HUES6 (cell line): ENCODE data around the gene RNF31.

ENCODE experiments used
- H3K27ac ChIP-seq: 2 replicates; pipeline ENCODE4 v1.7.0; 2013; ENCODE audit warnings: low read depth, mild to moderate bottlenecking, low read length, inconsistent platforms
- H3K27me3 ChIP-seq: 2 replicates; pipeline ENCODE4 v1.6.1; 2013; ENCODE audit warnings: low read length; ENCODE audit not compliant: control insufficient read depth, insufficient read depth
- H3K36me3 ChIP-seq: 2 replicates; pipeline ENCODE4 v1.6.1; 2013; ENCODE audit warnings: low read length; ENCODE audit not compliant: control insufficient read depth, insufficient read depth
- H3K4me1 ChIP-seq: 2 replicates; pipeline ENCODE4 v1.6.1; 2013; ENCODE audit warnings: low read length; ENCODE audit not compliant: control insufficient read depth, insufficient read depth
- H3K4me3 ChIP-seq: 2 replicates; pipeline ENCODE4 v1.5.1; 2013; ENCODE audit warnings: low read depth, low read length
- H3K9ac ChIP-seq: one replicate; pipeline ENCODE4 v1.6.1; 2013; ENCODE audit warnings: mild to moderate bottlenecking, low read length
- H3K9me3 ChIP-seq: 2 replicates; pipeline ENCODE4 v1.6.1; 2013; ENCODE audit warnings: low read depth, low read length; ENCODE audit not compliant: control insufficient read depth, insufficient read depth

RNF31 gene

DNA sequence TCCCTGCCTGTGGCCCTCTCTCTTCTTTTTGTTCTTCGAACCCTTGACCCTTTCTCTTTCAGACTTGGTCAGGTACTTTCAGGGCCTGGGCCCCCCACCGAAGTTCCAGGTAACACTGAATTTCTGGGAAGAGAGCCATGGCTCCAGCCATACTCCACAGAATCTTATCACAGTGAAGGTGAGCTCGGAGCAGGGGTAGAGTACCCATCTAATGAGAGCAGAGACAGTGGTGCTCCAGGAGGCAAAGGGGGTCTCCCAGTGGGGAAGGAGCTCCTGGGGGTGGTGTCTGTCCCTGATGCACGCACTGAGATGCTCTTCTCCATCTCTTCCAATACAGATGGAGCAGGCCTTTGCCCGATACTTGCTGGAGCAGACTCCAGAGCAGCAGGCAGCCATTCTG, 18.5 kb downstream of the RNF31 start:
- Histone ChIP-seq H3K4me1 (peaks cover 9% of the 10 kb centered on the region), H3K27me3 (no peaks in the 10 kb centered on the region), H3K9ac (no peak overlapping the region), H3K27ac (no peak overlapping the region), H3K4me3 (no peak overlapping the region), H3K9me3 (no peaks in the 10 kb centered on the region), H3K36me3 (peaks cover 46% of the 10 kb centered on the region)

DNA sequence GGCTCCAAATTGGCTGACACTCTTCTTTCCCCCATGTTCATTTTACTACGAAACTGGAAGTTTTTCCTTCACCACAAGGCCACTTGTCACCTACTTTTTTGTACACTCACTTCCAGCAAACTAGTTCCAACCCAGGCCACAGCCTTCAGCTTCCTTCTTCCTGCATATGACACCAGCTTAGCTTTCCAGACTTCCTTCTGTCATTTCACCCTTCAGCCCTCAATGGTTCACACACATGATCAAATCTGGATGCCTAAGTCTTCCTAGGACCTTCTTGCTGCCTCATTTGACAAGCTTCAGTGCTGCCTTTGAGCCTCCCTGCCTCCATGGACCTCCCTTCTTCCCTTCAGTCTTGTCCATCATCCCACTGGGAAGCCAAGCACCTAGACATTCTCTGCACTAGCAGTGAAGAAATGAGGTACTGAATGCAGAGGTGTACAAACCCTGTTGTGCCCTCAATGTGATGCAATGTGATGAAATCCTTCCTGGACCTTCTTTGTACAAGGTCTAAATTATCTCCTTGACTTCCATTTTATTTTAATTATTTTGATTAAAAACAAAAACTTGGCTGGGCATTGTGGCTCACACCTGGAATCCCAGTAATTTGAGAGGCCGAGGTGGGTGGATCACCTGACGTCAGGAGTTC, 20.3 kb downstream of the RNF31 start:
- H3K36me3 ChIP-seq, result peaks cover 42% of the 10 kb centered on the region
- H3K27ac ChIP-seq, result no peak overlapping the region

DNA sequence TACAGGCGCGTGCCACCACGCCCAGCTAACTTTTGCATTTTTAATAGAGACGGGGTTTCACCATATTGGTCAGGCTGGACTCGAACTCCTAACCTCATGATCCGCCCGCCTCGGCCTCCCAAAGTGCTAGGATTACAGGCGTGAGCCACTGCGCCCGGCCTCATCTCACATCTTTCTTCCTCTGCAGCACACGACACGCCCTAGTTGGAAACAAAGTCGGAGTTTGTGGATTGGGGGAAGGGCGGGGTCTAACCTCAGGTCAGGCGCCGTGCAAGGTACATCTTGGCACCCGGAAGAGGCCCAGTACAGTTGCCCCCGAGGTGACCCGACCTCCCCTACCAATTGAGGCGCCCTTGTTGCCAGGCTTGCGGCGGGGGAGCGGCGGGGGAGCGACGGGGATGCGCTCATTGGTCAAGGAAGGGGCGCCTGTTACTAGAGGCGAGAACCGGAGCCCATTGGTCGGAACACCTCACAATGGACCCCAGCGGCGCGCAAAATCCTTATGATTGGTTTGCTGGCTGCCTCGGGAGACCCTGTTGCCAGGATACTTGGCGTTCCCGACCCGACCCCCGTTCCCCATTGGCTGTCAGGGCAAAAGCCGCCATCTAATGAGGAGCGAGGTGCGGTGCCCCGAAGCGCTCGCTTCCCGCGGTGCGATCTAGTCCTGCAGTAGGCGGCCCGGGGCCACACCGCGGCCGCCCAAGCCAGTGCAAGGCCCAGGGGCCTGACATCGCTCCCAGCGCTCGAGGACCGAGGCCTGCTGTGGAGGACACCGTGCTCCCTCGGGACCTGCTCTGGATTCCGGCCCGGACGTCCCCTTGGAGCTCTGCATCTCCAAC, 24.3 kb downstream of the RNF31 start, which contains the start of gene REC8:
Gene REC8, plus strand, starts transcription at position 659 of the 839 bp plus-strand sequence. CDS start 473 bp downstream, outside the sequence.
- H3K36me3 ChIP-seq, result peaks cover 29% of the 10 kb centered on the region
- peak within 1 kb of the TSS; percentile 66 for H3K9ac ChIP-seq
- no peak within 1 kb of the TSS for H3K27ac ChIP-seq
- H3K9me3 ChIP-seq, result no peaks in the 10 kb centered on the region
- H3K4me3 ChIP-seq, result peak within 1 kb of the TSS; percentile 61
- H3K27me3 ChIP-seq, result no peaks in the 10 kb centered on the region
- H3K4me1 ChIP-seq, result peaks cover 8% of the 10 kb centered on the region

More for the DNA sequence above, 20.3 kb downstream of the RNF31 start:
- Histone ChIP-seq H3K9me3 (no peaks in the 10 kb centered on the region), H3K4me3 (no peak overlapping the region), H3K4me1 (peaks cover 7% of the 10 kb centered on the region), H3K9ac (no peak overlapping the region), H3K27me3 (no peaks in the 10 kb centered on the region)

DNA sequence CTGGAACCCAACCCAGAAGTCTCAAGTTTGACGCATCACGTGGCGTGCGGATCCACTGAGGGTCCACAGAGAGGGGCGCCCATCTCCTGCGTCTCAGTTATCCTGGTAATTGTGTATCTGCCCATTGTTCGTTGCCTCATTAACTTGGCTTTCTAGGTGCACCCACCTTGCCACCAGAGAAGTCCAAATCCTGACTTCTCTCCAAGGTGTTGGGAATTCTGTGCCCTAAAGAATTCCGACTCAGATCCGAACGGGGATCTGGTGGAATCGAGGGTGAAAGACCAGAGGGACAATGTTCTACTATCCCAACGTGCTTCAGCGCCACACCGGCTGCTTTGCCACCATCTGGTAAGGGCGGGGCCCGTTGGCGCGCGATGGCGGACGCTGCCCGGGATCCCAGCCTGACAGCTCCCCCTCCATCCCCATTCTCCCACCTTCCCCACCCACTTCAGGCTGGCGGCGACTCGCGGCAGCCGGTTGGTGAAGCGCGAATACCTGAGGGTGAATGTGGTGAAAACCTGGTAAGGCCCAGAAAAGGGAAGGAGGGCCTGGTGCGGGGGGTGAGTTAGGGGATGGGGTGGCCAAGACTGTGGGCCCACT, 25.1 kb downstream of the RNF31 start:
- Histone ChIP-seq H3K36me3 (peaks cover 32% of the 10 kb centered on the region), H3K27ac (no peak overlapping the region), H3K9ac (peak overlapping the region; percentile 66), H3K27me3 (no peaks in the 10 kb centered on the region), H3K9me3 (no peaks in the 10 kb centered on the region), H3K4me1 (peaks cover 8% of the 10 kb centered on the region), H3K4me3 (peak overlapping the region; percentile 61)

DNA sequence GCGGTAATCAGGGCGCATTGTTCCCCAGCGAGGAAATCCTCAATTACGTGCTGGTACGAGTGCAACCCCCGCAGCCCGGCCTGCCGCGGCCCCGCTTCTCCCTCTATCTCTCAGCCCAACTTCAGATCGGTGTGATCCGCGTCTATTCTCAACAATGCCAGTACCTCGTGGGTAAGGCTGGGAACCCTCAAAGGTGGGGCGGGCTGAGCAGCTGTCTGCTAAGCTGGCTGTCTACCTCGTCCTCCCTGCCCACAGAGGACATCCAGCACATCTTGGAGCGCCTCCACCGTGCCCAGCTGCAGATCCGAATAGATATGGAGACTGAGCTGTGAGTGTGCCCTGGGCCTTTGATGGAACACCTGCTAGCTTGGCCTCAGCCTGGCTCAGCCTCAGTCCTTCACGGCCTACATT, 25.6 kb downstream of the RNF31 start:
- peaks cover 8% of the 10 kb centered on the region for H3K4me1 ChIP-seq
- no peaks in the 10 kb centered on the region for H3K27me3 ChIP-seq
- H3K4me3 ChIP-seq, result peak overlapping the region; percentile 61
- peaks cover 33% of the 10 kb centered on the region for H3K36me3 ChIP-seq
- no peaks in the 10 kb centered on the region for H3K9me3 ChIP-seq
- H3K27ac ChIP-seq, result no peak overlapping the region
- peak overlapping the region; percentile 7 for H3K9ac ChIP-seq

DNA sequence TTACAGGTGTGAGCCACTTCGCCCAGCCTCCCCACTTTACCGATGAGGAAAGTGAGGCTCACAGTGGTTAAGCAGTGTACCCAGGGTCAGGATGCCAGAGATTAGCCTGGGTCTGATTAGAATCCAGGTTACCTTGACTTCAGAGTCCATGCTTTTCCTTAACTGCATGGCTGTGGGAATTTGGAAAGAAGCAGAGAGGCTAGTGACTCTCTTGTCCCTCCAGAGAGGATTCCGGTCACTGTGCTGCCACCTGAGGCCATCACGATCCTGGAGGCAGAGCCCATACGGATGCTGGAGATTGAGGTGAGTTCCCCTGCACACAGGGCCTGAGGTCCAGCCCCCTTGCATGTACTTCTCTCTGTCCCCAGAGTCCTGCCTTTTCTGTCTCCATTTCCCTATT, 29.3 kb downstream of the RNF31 start:
- Histone ChIP-seq H3K36me3 (peaks cover 70% of the 10 kb centered on the region), H3K4me1 (peaks cover 8% of the 10 kb centered on the region), H3K9ac (no peak overlapping the region), H3K4me3 (no peak overlapping the region), H3K9me3 (no peaks in the 10 kb centered on the region), H3K27me3 (no peaks in the 10 kb centered on the region), H3K27ac (no peak overlapping the region)

DNA sequence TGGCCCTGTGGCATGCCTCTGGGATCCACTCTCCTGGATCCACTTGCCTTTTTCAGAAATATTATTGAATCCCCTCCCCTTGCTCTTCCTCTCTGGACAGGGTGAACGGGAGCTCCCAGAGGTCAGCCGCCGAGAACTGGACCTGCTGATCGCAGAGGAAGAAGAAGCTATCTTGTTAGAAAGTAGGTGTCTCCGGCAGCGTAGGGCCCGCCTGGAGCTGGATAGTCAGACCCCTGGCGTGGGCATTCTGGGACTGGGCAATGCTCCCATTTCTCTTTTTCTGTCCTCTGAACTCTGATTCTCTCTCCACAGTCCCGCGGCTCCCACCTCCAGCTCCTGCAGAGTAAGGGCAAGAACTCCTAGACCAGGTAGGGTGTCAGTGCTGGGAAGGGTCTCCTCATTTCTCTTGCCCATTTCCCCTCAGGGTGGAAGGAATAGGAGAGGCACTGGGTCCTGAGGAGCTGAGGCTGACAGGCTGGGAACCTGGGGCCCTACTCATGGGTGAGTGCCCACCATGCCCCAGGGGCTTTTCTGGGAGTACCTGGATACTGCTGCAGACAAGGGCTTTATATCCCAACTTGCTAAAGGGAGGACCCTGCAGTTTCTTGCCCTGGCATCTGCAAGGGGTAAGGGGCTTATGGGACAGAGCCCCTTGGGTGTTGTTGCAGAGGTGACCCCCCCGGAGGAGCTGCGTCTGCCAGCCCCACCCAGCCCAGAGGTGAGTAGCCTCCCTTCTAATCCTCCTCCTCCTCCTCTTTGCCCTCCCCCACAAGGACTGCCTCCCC, 29.9 kb downstream of the RNF31 start:
- Histone ChIP-seq H3K4me3 (no peak overlapping the region), H3K27me3 (no peaks in the 10 kb centered on the region), H3K36me3 (peaks cover 76% of the 10 kb centered on the region), H3K4me1 (peaks cover 5% of the 10 kb centered on the region), H3K9ac (no peak overlapping the region), H3K9me3 (no peaks in the 10 kb centered on the region), H3K27ac (no peak overlapping the region)

DNA sequence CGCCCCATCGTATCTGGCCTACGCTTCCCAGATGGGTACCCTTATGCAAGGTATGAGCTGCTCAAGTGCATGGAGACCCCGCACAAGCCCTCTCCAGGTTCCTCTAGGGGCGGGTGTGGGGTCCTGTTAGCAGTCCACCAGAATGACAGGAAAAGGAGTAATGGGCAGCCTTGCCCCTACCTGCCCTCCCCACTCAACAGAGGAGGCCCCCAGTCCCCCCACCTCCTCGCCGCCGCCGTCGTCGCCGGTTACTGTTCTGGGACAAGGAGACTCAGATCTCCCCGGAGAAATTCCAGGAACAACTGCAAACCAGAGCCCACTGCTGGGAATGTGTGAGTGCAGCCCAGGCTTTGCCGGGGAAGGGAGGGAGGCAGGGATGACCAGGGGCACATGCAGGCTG, 30.6 kb downstream of the RNF31 start:
- H3K27me3 ChIP-seq, result no peaks in the 10 kb centered on the region
- peaks cover 83% of the 10 kb centered on the region for H3K36me3 ChIP-seq
- no peaks in the 10 kb centered on the region for H3K4me1 ChIP-seq
- H3K9ac ChIP-seq, result no peak overlapping the region
- H3K27ac ChIP-seq, result no peak overlapping the region
- no peaks in the 10 kb centered on the region for H3K9me3 ChIP-seq
- H3K4me3 ChIP-seq, result no peak overlapping the region

DNA sequence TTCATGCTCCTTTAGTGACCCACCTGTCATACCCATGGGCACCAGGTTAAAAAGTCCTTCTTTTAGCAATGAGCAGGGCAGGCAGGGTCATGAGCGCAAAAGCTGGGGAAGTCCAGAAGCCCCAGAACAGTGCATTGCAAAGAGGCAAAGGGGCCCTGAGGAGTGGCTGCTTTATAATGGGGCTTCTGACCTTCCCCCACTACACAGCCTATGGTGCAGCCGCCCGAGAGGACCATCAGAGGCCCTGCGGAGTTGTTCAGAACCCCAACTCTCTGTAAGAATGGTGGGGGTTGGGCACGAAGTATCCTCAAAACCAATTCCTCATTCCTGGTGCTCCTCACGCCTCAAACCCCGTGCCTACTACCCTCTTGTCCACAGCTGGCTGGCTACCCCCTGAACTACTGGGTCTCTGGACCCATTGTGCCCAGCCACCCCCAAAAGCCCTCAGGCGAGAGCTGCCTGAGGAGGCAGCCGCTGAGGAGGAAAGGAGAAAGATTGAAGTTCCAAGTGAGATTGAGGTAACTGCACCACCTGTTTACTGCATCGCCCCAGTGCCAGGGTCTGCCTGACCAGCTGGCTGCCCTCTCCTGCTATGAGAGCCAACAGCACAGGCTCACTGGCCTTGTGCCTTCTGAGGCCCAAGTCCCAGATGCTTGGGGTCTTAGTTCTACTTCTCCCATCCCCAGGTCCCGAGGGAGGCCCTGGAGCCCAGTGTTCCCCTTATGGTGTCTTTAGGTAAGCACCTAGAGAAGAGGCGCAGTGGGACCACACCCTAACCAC, 31.3 kb downstream of the RNF31 start:
- no peak overlapping the region for H3K9ac ChIP-seq
- no peaks in the 10 kb centered on the region for H3K9me3 ChIP-seq
- H3K4me3 ChIP-seq, result no peak overlapping the region
- H3K27ac ChIP-seq, result no peak overlapping the region
- peaks cover 84% of the 10 kb centered on the region for H3K36me3 ChIP-seq
- H3K4me1 ChIP-seq, result no peaks in the 10 kb centered on the region
- no peaks in the 10 kb centered on the region for H3K27me3 ChIP-seq

DNA sequence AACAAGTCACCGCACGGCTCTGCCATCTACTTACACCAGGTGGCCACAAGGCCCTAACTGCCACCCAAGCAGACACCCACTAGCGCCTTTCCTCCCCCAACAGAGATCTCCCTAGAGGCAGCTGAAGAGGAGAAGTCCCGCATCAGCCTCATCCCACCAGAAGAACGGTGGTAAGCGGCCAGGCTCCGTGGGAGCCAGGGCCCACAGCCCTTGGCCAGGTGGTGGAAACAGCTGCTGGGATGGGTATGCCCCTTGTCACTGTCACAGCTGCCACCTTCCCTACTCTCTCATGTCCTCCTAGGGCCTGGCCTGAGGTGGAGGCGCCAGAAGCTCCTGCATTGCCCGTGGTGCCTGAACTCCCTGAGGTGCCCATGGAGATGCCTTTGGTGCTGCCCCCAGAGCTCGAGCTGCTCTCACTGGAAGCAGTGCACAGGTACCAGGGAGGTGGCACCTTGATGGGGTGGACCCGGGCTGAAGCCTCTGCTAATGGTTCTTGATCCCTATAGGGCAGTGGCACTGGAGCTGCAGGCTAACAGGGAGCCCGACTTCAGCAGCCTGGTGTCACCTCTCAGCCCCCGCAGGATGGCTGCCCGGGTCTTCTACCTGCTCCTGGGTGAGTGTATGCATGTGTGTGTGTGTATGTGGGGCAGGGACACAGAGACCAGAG, 32.1 kb downstream of the RNF31 start:
- H3K27me3 ChIP-seq, result no peaks in the 10 kb centered on the region
- no peaks in the 10 kb centered on the region for H3K4me1 ChIP-seq
- no peaks in the 10 kb centered on the region for H3K9me3 ChIP-seq
- H3K27ac ChIP-seq, result no peak overlapping the region
- peaks cover 91% of the 10 kb centered on the region for H3K36me3 ChIP-seq
- no peak overlapping the region for H3K9ac ChIP-seq
- no peak overlapping the region for H3K4me3 ChIP-seq
